ENCODE results near the gene KLF2.

DNA sequence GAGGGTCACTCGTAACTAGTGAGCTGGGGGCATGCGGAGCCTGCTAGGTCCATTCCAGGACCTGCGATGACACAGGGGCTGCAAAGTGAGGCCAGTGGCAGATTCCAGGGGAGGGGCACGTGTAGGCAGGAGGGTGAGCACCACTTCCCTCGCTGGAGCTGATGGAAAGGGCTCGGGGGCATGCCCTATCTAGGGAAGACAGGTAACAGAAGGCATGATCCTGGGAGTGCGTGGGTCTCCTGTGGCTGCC lies 51.2 kb downstream of the KLF2 start:
- TF ChIP-seq, protein P1, sequence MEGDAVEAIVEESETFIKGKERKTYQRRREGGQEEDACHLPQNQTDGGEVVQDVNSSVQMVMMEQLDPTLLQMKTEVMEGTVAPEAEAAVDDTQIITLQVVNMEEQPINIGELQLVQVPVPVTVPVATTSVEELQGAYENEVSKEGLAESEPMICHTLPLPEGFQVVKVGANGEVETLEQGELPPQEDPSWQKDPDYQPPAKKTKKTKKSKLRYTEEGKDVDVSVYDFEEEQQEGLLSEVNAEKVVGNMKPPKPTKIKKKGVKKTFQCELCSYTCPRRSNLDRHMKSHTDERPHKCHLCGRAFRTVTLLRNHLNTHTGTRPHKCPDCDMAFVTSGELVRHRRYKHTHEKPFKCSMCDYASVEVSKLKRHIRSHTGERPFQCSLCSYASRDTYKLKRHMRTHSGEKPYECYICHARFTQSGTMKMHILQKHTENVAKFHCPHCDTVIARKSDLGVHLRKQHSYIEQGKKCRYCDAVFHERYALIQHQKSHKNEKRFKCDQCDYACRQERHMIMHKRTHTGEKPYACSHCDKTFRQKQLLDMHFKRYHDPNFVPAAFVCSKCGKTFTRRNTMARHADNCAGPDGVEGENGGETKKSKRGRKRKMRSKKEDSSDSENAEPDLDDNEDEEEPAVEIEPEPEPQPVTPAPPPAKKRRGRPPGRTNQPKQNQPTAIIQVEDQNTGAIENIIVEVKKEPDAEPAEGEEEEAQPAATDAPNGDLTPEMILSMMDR (IDR thresholded peaks at IDR 0.05) = no peak
- TF ChIP-seq POLR2A (IDR thresholded peaks at IDR 0.05) = no peak

Data from uterus (tissue), 2 donors.